ENCODE results near the gene CDK15.
"Not testable (repeated sequence)": the region's sequence is repeated elsewhere in the genome, so short reads cannot be mapped to it uniquely, and the experiment has no call there.

GRCh38 chr2:201764469-201764868 is 41.9 kb upstream of the CDK15 start:
- not testable (repeated sequence) for TF ChIP-seq CTCF (IDR thresholded peaks at IDR 0.05 in 4 of 5, conservative IDR thresholded peaks at IDR 0.05 in 1 of 5); POLR2A (IDR thresholded peaks at IDR 0.05)

Data from gastrocnemius medialis (tissue), 4 donors.